HepG2 (cell line): ENCODE data around the gene KDM3B. TPM values are rescaled to one million over a fixed set of nuclear protein-coding genes. Genes with fewer than 3 reads are reported as not detected.

Experiments
- ATAC-seq: fragments of 200-7000 bp; cut with Tn5 transposase; 3 replicates; pipeline ENCODE4 v1.9.1; 2020; ENCODE audit warnings: mild to moderate bottlenecking, moderate library complexity
- BruUV-seq: library from RNA; stranded (reverse); fragments of 400-500 nt; replicated peaks from 2 replicates; lab custom pipeline; 2021; lab: Mats Ljungman, UMichigan
- CTCF ChIA-PET: fragments of 300-600 bp; formaldehyde crosslinking; extraction: SDS; loops from one replicate; lab custom pipeline; 2021; ENCODE audit warnings: low total read pairs, inconsistent platforms, low intra/inter-chr PET ratio; lab: Yijun Ruan, JAX
- POLR2A ChIA-PET: fragments of 350-600 bp; sonication (Branson Sonifier 250); formaldehyde crosslinking; loops from one replicate; lab custom pipeline; 2020; ENCODE audit warnings: antibody characterized with exemption, inconsistent platforms; lab: Yijun Ruan, JAX
- DNase-seq: peaks from one replicate; pipeline ENCODE4 v3.0.0-alpha.2; 2015; ENCODE audit warnings: low spot score
- FAIRE-seq: peaks from 3 replicates; lab custom pipeline; 2011; peaks lifted over from hg19 to GRCh38; lab: Jason Lieb, UNC
- H2AFZ ChIP-seq: one replicate; pipeline ENCODE4 v1.6.1; 2011; ENCODE audit warnings: low read length, inconsistent platforms
- H3K27ac ChIP-seq: fragments of 300-600 bp; 3 replicates; pipeline ENCODE4 v1.8.0; 2011; ENCODE audit warnings: mixed run types, mild to moderate bottlenecking, mixed read lengths, low read length, inconsistent platforms; ENCODE audit not compliant: insufficient read depth; ENCODE audit errors: extremely low read length
- H3K27me3 ChIP-seq, 2 experiments: fragments of 200-600 bp in 1 of 2; 2 replicates in 1 of 2; 3 replicates in 1 of 2; pipeline versions ENCODE4 v1.6.0 to v1.8.0; 2011; ENCODE audit warnings: low read length in 2 of 2, mild to moderate bottlenecking in 2 of 2, moderate library complexity in 2 of 2, inconsistent platforms in 1 of 2; ENCODE audit not compliant: insufficient read depth in 2 of 2, control insufficient read depth in 1 of 2
- H3K36me3 ChIP-seq, 2 experiments: fragments of 200-600 bp in 1 of 2; replicated peaks in 1 of 2; 2 replicates in 1 of 2; 3 replicates in 1 of 2; pipeline versions ENCODE4 v1.5.1 to v1.8.0; 2011; ENCODE audit warnings: low read length in 2 of 2, inconsistent platforms in 1 of 2; ENCODE audit not compliant: insufficient read depth in 2 of 2, control insufficient read depth in 1 of 2
- H3K4me1 ChIP-seq: 2 replicates; pipeline ENCODE4 v1.5.1; 2012; ENCODE audit warnings: low read length, inconsistent platforms; ENCODE audit not compliant: insufficient read depth
- H3K4me2 ChIP-seq: 2 replicates; pipeline ENCODE4 v1.6.0; 2011; ENCODE audit warnings: low read depth, low read length, inconsistent platforms
- H3K4me3 ChIP-seq, 3 experiments: fragments of 200-600 bp in 1 of 3; sonication (generic), shearing (Covaris generic) in 1 of 3; replicated peaks in 1 of 3; 2 replicates each; pipeline ENCODE4 v1.5.1; 2011 to 2016; ENCODE audit warnings: low read length in 3 of 3, inconsistent platforms in 2 of 3, low read depth in 2 of 3, mild to moderate bottlenecking in 2 of 3, control low read depth in 1 of 3, mixed read lengths in 1 of 3; ENCODE audit not compliant: insufficient read depth in 1 of 3
- H3K79me2 ChIP-seq: one replicate; pipeline ENCODE4 v1.6.1; 2011; ENCODE audit warnings: low read length, inconsistent platforms; ENCODE audit not compliant: insufficient read depth
- H3K9ac ChIP-seq: 2 replicates; pipeline ENCODE4 v1.6.0; 2011; ENCODE audit warnings: mild to moderate bottlenecking, low read depth, low read length, inconsistent platforms; ENCODE audit not compliant: insufficient read depth
- H3K9me3 ChIP-seq: 2 replicates; pipeline ENCODE4 v1.5.1; 2012; ENCODE audit warnings: mild to moderate bottlenecking, low read length
- H4K20me1 ChIP-seq: 2 replicates; pipeline ENCODE4 v1.6.0; 2011; ENCODE audit warnings: inconsistent platforms, mild to moderate bottlenecking, low read length, moderate library complexity; ENCODE audit not compliant: insufficient read depth
- ATF6 ChIP-seq: sonication (generic); formaldehyde crosslinking; conservative IDR thresholded peaks from 2 replicates; pipeline ENCODE4 v1.4.0; 2020; ENCODE audit warnings: missing genetic modification reagents
- CEBPB ChIP-seq: IDR thresholded peaks from 2 replicates; pipeline ENCODE4 v1.6.1; 2011; ENCODE audit warnings: low read depth, low read length, improper control_type of control experiment, borderline replicate concordance
- IRF9 ChIP-seq: sonication (generic); formaldehyde crosslinking; IDR thresholded peaks from 2 replicates; pipeline ENCODE4 v1.8.0; 2022; ENCODE audit warnings: missing genetic modification reagents, mild to moderate bottlenecking, borderline replicate concordance
- ISL2 ChIP-seq: sonication (generic); formaldehyde crosslinking; IDR thresholded peaks from 2 replicates; pipeline ENCODE4 v1.5.0; 2020; ENCODE audit warnings: missing genetic modification reagents
- MAX ChIP-seq: IDR thresholded peaks from 2 replicates; pipeline ENCODE4 v1.6.1; 2012; ENCODE audit warnings: inconsistent platforms
- MLXIP ChIP-seq: sonication (generic); formaldehyde crosslinking; IDR thresholded peaks from 2 replicates; pipeline ENCODE4 v1.9.0; 2021; ENCODE audit warnings: missing genetic modification reagents, borderline replicate concordance
- NBN ChIP-seq: fragments of 450-650 bp; conservative IDR thresholded peaks from 2 replicates; pipeline ENCODE4 v1.6.1; 2017
- RFXANK ChIP-seq: IDR thresholded peaks from 2 replicates; pipeline ENCODE4 v1.6.1; 2016
- ZBTB39 ChIP-seq: sonication (generic); formaldehyde crosslinking; IDR thresholded peaks from 2 replicates; pipeline ENCODE4 v1.5.0; 2020; ENCODE audit warnings: missing genetic modification reagents
- ZNF24 ChIP-seq: fragments of 450-650 bp; IDR thresholded peaks from 2 replicates; pipeline ENCODE4 v1.6.1; 2017; ENCODE audit warnings: antibody characterized with exemption, mild to moderate bottlenecking
- ZNF503 ChIP-seq: sonication (generic); formaldehyde crosslinking; IDR thresholded peaks from 2 replicates; pipeline ENCODE4 v1.4.0; 2020; ENCODE audit warnings: missing genetic modification reagents
- ZNF841 ChIP-seq: sonication (generic); formaldehyde crosslinking; IDR thresholded peaks from 2 replicates; pipeline ENCODE4 v1.8.1; 2023; ENCODE audit warnings: missing genetic modification reagents, borderline replicate concordance
- ZNF878 ChIP-seq: sonication (generic); formaldehyde crosslinking; IDR thresholded peaks from 2 replicates; pipeline ENCODE4 v1.8.1; 2023; ENCODE audit warnings: mild to moderate bottlenecking, missing genetic modification reagents, moderate library complexity
- WGBS: methylation state at CpG from one replicate; pipeline ENCODE4 v1.1.6; 2017; ENCODE audit warnings: low lambda C conversion rate; 5-methylcytosine and 5-hydroxymethylcytosine counted together
- in situ Hi-C: cut with HindIII; loops from 2 replicates; pipeline ENCODE4 v1.10.0; 2017; ENCODE audit warnings: low pct_unique_long_range_greater_than_20kb; ENCODE audit not compliant: extremely low pct_ligation_motif_present
- intact Hi-C: fragments of 100-400 bp; cut with micrococcal nuclease; formaldehyde crosslinking; loops from one replicate; pipeline ENCODE4 v1.10.0; 2022; ENCODE audit not compliant: unreplicated experiment
- polyA plus RNA-seq, 8 experiments: library from polyadenylated mRNA; depleted of rRNA in 3 of 8; stranded (reverse) in 7 of 8; unstranded in 1 of 8; fragments of >200 nt; fragmentation: Illumina TruSeq in 4 of 8; extraction: Trizol in 4 of 8; gene quantifications; 2 replicates each; pipeline versions ENCODE4 v1.2.1 to v1.2.3, GENCODE V29; 2011 to 2016; ENCODE audit warnings: low read depth in 4 of 8, missing spikeins in 1 of 8, mixed read lengths in 1 of 8; ENCODE audit not compliant: insufficient read depth in 1 of 8
- total RNA-seq, 5 experiments: library from RNA; depleted of rRNA; stranded (reverse); fragments of >200 nt; fragmentation: Illumina TruSeq; extraction: Trizol; gene quantifications; 2 replicates each; pipeline ENCODE4 v1.2.3, GENCODE V29; 2016; ENCODE audit warnings: low read depth in 1 of 5

Gene KDM3B
- total and polyA plus RNA-seq, 2 of the 13 experiments (the other 11 are each of a cell fraction or from before 2014, with no cell fraction given) = 19.7 to 34.3 TPM

GRCh38 chr5:138441221-138441620 is 88.7 kb downstream of the KDM3B start:
- Histone ChIP-seq H3K9ac (no peak overlapping the region), H3K4me3 (no peak overlapping the region), H3K36me3 (no peaks in the 10 kb centered on the region), H3K79me2 (no peaks in the 10 kb centered on the region), H3K27me3 (no peaks in the 10 kb centered on the region; a peak in 1 of 5 replicates), H3K9me3 (no peaks in the 10 kb centered on the region), H3K4me1 (peaks cover 58% of the 10 kb centered on the region), H3K4me2 (peak overlapping the region; percentile 99), H4K20me1 (no peaks in the 10 kb centered on the region), H2AFZ (no peak overlapping the region), H3K27ac (no peak overlapping the region)
- CTCF ChIA-PET = no interaction called here
- POLR2A ChIA-PET = interaction anchor here (1.3 kb wide), 1 partner anchor 24 kb away, joined by 3 read pairs; the partner anchor contains the start of gene EGR1
- FAIRE-seq = no peak
- DNase-seq = no peak
- WGBS = 96% methylated on average over 6 of the region's 9 CpGs
- BruUV-seq = no TSS peak
- ATAC-seq = no peak
- in situ Hi-C loops = loop anchor here (10.0 kb wide), 1 partner anchor 64 kb away; no protein-coding TSS in a partner anchor
- intact Hi-C loops = no loop called here
- TF ChIP-seq ZBTB39 (CRISPR knock-in tag) = no peak
- no peak for TF ChIP-seq MLXIP (CRISPR knock-in tag)
- TF ChIP-seq CEBPB = no peak
- TF ChIP-seq NBN = no peak
- TF ChIP-seq ZNF24 = no peak
- no peak for TF ChIP-seq ZNF841 (CRISPR knock-in tag)
- TF ChIP-seq ZNF503 (CRISPR knock-in tag) = no peak
- TF ChIP-seq ZNF878 (CRISPR knock-in tag) = no peak
- TF ChIP-seq ISL2 = no peak
- no peak for TF ChIP-seq MAX
- TF ChIP-seq RFXANK (CRISPR knock-in tag) = no peak
- no peak for TF ChIP-seq IRF9
- TF ChIP-seq ATF6 (CRISPR knock-in tag) = no peak
